H9 (cell line): ENCODE data around the gene AKR1B15. TPM values are rescaled to one million over a fixed set of nuclear protein-coding genes. Genes with fewer than 3 reads are reported as not detected.

Source experiments
- DNase-seq: peaks from one replicate; pipeline ENCODE4 v3.0.0-alpha.2; 2017
- H2AFZ ChIP-seq: one replicate; pipeline ENCODE4 v1.6.1; 2013; ENCODE audit warnings: mild to moderate bottlenecking, low read length, control low read depth, moderate library complexity
- H2AK5ac ChIP-seq: 2 replicates; pipeline ENCODE4 v1.6.1; 2013; ENCODE audit warnings: low read length, control low read depth, mixed read lengths; ENCODE audit not compliant: insufficient read length
- H2BK120ac ChIP-seq: one replicate; pipeline ENCODE4 v1.6.1; 2013; ENCODE audit warnings: low read depth, mild to moderate bottlenecking, low read length, control low read depth, inconsistent platforms; ENCODE audit not compliant: poor library complexity, severe bottlenecking
- H2BK12ac ChIP-seq: 2 replicates; pipeline ENCODE4 v1.6.1; 2013; ENCODE audit warnings: low read length, control low read depth, mixed read lengths, low read depth; ENCODE audit not compliant: insufficient read length
- H2BK15ac ChIP-seq: 2 replicates; pipeline ENCODE4 v1.6.1; 2013; ENCODE audit warnings: low read depth, low read length, control low read depth
- H2BK20ac ChIP-seq: one replicate; pipeline ENCODE4 v1.6.1; 2013; ENCODE audit warnings: low read depth, mild to moderate bottlenecking, low read length, control low read depth, inconsistent platforms; ENCODE audit not compliant: poor library complexity, severe bottlenecking
- H2BK5ac ChIP-seq: 2 replicates; pipeline ENCODE4 v1.6.1; 2013; ENCODE audit warnings: low read length, control low read depth, mixed read lengths; ENCODE audit not compliant: insufficient read length
- H3K14ac ChIP-seq: 2 replicates; pipeline ENCODE4 v1.6.1; 2013; ENCODE audit warnings: low read length, control low read depth; ENCODE audit not compliant: insufficient read depth
- H3K18ac ChIP-seq: 2 replicates; pipeline ENCODE4 v1.6.1; 2013; ENCODE audit warnings: low read depth, mild to moderate bottlenecking, mixed read lengths, low read length, control low read depth; ENCODE audit not compliant: insufficient read length
- H3K23ac ChIP-seq: 2 replicates; pipeline ENCODE4 v1.6.1; 2013; ENCODE audit warnings: low read length, control low read depth, mixed read lengths, low read depth; ENCODE audit not compliant: insufficient read length
- H3K23me2 ChIP-seq: 2 replicates; pipeline ENCODE4 v1.6.1; 2013; ENCODE audit warnings: low read depth, mild to moderate bottlenecking, mixed read lengths, low read length, control low read depth; ENCODE audit not compliant: insufficient read length, poor library complexity, severe bottlenecking
- H3K27ac ChIP-seq: 2 replicates; pipeline ENCODE4 v1.5.1; 2013; ENCODE audit warnings: low read length, control low read depth, mixed read lengths, low read depth; ENCODE audit not compliant: insufficient read length
- H3K27me3 ChIP-seq: 2 replicates; pipeline ENCODE4 v1.6.1; 2013; ENCODE audit warnings: low read length, control low read depth, inconsistent platforms; ENCODE audit not compliant: insufficient read depth
- H3K4ac ChIP-seq: 2 replicates; pipeline ENCODE4 v1.6.1; 2013; ENCODE audit warnings: low read depth, mild to moderate bottlenecking, control low read depth, inconsistent platforms, low read length, moderate library complexity
- H3K4me1 ChIP-seq: 2 replicates; pipeline ENCODE4 v1.6.1; 2013; ENCODE audit warnings: low read length, control low read depth, inconsistent platforms; ENCODE audit not compliant: insufficient read depth
- H3K4me2 ChIP-seq: 2 replicates; pipeline ENCODE4 v1.6.1; 2013; ENCODE audit warnings: low read length, control low read depth, mixed read lengths; ENCODE audit not compliant: insufficient read length, insufficient read depth
- H3K56ac ChIP-seq: 2 replicates; pipeline ENCODE4 v1.6.1; 2013; ENCODE audit warnings: low read depth, mild to moderate bottlenecking, mixed read lengths, low read length, control low read depth; ENCODE audit not compliant: insufficient read length
- H3K79me1 ChIP-seq: 2 replicates; pipeline ENCODE4 v1.6.1; 2013; ENCODE audit warnings: low read depth, mild to moderate bottlenecking, moderate library complexity, low read length, control low read depth, inconsistent platforms; ENCODE audit not compliant: insufficient read depth, poor library complexity, severe bottlenecking
- H3K79me2 ChIP-seq: 2 replicates; pipeline ENCODE4 v1.6.1; 2013; ENCODE audit warnings: low read length, control low read depth, inconsistent platforms; ENCODE audit not compliant: insufficient read depth
- H3K9ac ChIP-seq: 2 replicates; pipeline ENCODE4 v1.6.1; 2013; ENCODE audit warnings: low read length, control low read depth, mixed read lengths; ENCODE audit not compliant: insufficient read length; ENCODE audit errors: extremely low read depth
- H3K9me3 ChIP-seq: one replicate; pipeline ENCODE4 v1.6.1; 2013; ENCODE audit warnings: low read depth, low read length, inconsistent platforms; ENCODE audit not compliant: control insufficient read depth
- H3T11ph ChIP-seq: one replicate; pipeline ENCODE4 v1.6.1; 2013; ENCODE audit warnings: mild to moderate bottlenecking, low read length, control low read depth, inconsistent platforms
- H4K20me1 ChIP-seq: one replicate; pipeline ENCODE4 v1.6.1; 2013; ENCODE audit not compliant: control insufficient read depth, insufficient read length, insufficient read depth
- H4K5ac ChIP-seq: 2 replicates; pipeline ENCODE4 v1.6.1; 2013; ENCODE audit warnings: low read depth, mild to moderate bottlenecking, mixed read lengths, low read length, control low read depth; ENCODE audit not compliant: insufficient read length
- H4K8ac ChIP-seq: replicated peaks from 2 replicates; pipeline ENCODE4 v1.6.1; 2013; ENCODE audit warnings: low read length, control low read depth, mixed read lengths, low read depth; ENCODE audit not compliant: insufficient read length
- H4K91ac ChIP-seq: 2 replicates; pipeline ENCODE4 v1.6.1; 2013; ENCODE audit warnings: low read depth, mild to moderate bottlenecking, moderate library complexity, mixed read lengths, low read length, control low read depth; ENCODE audit not compliant: insufficient read length
- H3K27ac Mint-ChIP-seq, 3 experiments: 2 replicates in 2 of 3; 3 replicates in 1 of 3; pipeline ENCODE4 v1.8.0; 2020 to 2021; ENCODE audit warnings: mixed read lengths in 3 of 3, mild to moderate bottlenecking in 1 of 3, moderate library complexity in 1 of 3
- H3K27me3 Mint-ChIP-seq: 2 replicates; pipeline ENCODE4 v1.8.0; 2021; ENCODE audit warnings: low read depth, mild to moderate bottlenecking, moderate library complexity, mixed read lengths
- H3K36me3 Mint-ChIP-seq, 3 experiments: 2 replicates in 2 of 3; 3 replicates in 1 of 3; pipeline ENCODE4 v1.8.0; 2020 to 2021; ENCODE audit warnings: low read depth in 3 of 3, mixed read lengths in 3 of 3; ENCODE audit not compliant: insufficient read depth in 1 of 3
- H3K4me1 Mint-ChIP-seq, 2 experiments: 2 replicates each; pipeline ENCODE4 v1.8.0; 2020; ENCODE audit warnings: mixed read lengths in 2 of 2
- H3K4me3 Mint-ChIP-seq, 2 experiments: 2 replicates in 1 of 2; 3 replicates in 1 of 2; pipeline ENCODE4 v1.8.0; 2020 to 2021; ENCODE audit warnings: mild to moderate bottlenecking in 2 of 2, mixed read lengths in 2 of 2, moderate library complexity in 1 of 2
- H3K9me3 Mint-ChIP-seq, 2 experiments: 2 replicates in 1 of 2; 3 replicates in 1 of 2; pipeline ENCODE4 v1.8.0; 2020; ENCODE audit warnings: mild to moderate bottlenecking in 2 of 2, mixed read lengths in 2 of 2, moderate library complexity in 1 of 2
- WGBS: extraction: QIAGEN DNeasy Blood & Tissue Kit; methylation state at CpG from one replicate; pipeline ENCODE4 v1.1.7; 2013; ENCODE audit warnings: missing lambda C conversion rate, low lambda C conversion rate, mixed read lengths; ENCODE audit not compliant: insufficient read length; ENCODE audit errors: extremely low coverage; 5-methylcytosine and 5-hydroxymethylcytosine counted together
- total RNA-seq: library from RNA; stranded (reverse); gene quantifications from 2 replicates; pipeline ENCODE4 v1.2.1, GENCODE V29; 2021
- TF ChIP-seq, protein P1 (sequence below): fragments of 200-600 bp; sonication (generic); conservative IDR thresholded peaks from 3 replicates; pipeline ENCODE4 v1.8.0; 2021; ENCODE audit warnings: antibody characterized with exemption, mild to moderate bottlenecking

The AKR1B15 gene
- total RNA-seq, 1 experiment from 2014 or later, result not detected

DNA sequence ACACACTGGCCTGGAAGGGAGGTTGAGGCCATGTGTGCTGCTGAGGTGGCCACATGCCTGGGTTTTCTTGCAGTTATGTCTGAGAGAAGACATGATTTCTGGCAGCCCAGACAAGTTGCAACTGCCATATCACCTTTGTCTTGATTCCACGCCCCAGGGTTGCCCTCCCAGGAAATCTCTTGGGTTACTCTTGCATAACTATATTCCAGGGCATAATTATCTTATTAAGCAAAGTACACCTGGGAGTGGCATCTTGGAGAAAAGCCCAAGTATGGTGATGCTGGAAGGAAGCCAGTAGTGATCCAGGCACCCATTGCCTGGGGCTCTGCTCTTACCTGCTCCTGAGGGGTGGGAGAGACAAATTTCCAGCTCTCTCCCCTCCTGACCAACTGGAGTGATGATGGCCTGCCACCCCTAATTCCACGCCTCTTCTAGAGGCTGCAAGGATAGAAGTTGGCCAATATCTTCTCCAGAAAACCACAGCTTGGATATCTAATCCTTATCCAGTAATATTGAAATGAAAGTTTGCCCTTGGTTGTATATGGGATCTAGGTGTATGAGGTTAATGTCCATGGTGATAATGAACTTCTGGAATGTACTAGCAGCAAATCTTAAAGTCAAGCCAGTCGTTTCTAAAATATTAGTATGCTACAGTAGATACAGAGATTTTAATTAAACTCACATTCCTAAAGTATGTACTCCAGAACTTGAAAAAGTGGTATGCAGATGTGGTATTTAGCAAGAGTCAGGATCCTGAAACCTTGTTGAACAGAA, 16.5 kb upstream of the AKR1B15 start:
- Histone ChIP-seq H2AFZ (no peak overlapping the region), H3K9ac (no peak overlapping the region), H4K5ac (no peak overlapping the region), H2BK15ac (no peak overlapping the region), H3K4me1 (peaks cover 2% of the 10 kb centered on the region; the same call in 1 of the 2 replicates), H3K4ac (no peak overlapping the region), H4K20me1 (no peaks in the 10 kb centered on the region), H4K8ac (no peak overlapping the region), H2BK5ac (no peak overlapping the region), H3K79me2 (no peaks in the 10 kb centered on the region), H3T11ph (no peak overlapping the region), H3K56ac (no peak overlapping the region), H2BK20ac (no peak overlapping the region), H3K79me1 (no peaks in the 10 kb centered on the region), H3K23me2 (no peaks in the 10 kb centered on the region), H3K14ac (no peak overlapping the region), H3K9me3 (no peaks in the 10 kb centered on the region), H3K27ac (no peak overlapping the region), H3K18ac (no peak overlapping the region), H3K27me3 (no peaks in the 10 kb centered on the region), H2AK5ac (no peak overlapping the region), H2BK120ac (no peak overlapping the region), H3K23ac (no peak overlapping the region), H2BK12ac (no peak overlapping the region), H4K91ac (no peak overlapping the region), H3K4me2 (no peak overlapping the region)
- no peak for DNase-seq
- no peak overlapping the region for H3K4me3 Mint-ChIP-seq
- no peaks in the 10 kb centered on the region for H3K9me3 Mint-ChIP-seq
- TF ChIP-seq, protein P1, sequence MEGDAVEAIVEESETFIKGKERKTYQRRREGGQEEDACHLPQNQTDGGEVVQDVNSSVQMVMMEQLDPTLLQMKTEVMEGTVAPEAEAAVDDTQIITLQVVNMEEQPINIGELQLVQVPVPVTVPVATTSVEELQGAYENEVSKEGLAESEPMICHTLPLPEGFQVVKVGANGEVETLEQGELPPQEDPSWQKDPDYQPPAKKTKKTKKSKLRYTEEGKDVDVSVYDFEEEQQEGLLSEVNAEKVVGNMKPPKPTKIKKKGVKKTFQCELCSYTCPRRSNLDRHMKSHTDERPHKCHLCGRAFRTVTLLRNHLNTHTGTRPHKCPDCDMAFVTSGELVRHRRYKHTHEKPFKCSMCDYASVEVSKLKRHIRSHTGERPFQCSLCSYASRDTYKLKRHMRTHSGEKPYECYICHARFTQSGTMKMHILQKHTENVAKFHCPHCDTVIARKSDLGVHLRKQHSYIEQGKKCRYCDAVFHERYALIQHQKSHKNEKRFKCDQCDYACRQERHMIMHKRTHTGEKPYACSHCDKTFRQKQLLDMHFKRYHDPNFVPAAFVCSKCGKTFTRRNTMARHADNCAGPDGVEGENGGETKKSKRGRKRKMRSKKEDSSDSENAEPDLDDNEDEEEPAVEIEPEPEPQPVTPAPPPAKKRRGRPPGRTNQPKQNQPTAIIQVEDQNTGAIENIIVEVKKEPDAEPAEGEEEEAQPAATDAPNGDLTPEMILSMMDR, result no peak
- H3K27me3 Mint-ChIP-seq, result peaks cover 11% of the 10 kb centered on the region
- peaks cover 6 to 13% of the 10 kb centered on the region in 2 experiments for H3K4me1 Mint-ChIP-seq
- WGBS, result no CpG with 5 or more reads among the region's 3 CpGs
- H3K36me3 Mint-ChIP-seq, result no peaks in the 10 kb centered on the region
- H3K27ac Mint-ChIP-seq, result no peak overlapping the region
